ENCODE results near the gene KANTR. TPM values are rescaled to one million over a fixed set of nuclear protein-coding genes. Genes with fewer than 3 reads are reported as not detected.

Gene KANTR
- total RNA-seq, 3 donors from 2014 or later, result 3.4 to 4.1 (median 3.6) TPM

DNA sequence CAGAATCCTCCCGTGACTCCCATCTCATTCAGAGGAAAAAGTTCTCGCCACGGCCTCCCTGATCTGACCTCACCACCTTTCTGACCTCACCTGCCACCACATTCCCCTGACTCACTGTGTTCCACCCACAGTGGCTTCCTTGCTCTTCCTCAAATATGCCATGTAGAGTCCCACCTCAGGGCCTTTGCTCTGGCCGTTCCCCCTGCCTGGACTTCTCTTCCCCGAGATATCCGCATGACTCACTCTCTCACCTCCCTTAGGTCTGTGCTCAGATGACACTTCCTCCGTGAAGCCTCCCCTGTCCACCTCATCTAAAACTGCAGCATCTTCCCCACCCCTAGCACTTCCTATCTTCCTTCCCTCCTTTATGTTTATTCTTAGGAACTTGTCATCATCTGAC is 18.9 kb upstream of the KANTR start:
- Mint-ChIP-seq H3K9me3 (no peaks in the 10 kb centered on the region), H3K27me3 (ENCODE audit: low read depth) (no peaks in the 10 kb centered on the region), H3K4me1 (ENCODE audit: low read depth) (peaks cover 19% of the 10 kb centered on the region), H3K36me3 (ENCODE audit: insufficient read depth) (no peaks in the 10 kb centered on the region), H3K4me3 (no peak overlapping the region)
- DNase-seq (no peak), ATAC-seq (no peak)

DNA sequence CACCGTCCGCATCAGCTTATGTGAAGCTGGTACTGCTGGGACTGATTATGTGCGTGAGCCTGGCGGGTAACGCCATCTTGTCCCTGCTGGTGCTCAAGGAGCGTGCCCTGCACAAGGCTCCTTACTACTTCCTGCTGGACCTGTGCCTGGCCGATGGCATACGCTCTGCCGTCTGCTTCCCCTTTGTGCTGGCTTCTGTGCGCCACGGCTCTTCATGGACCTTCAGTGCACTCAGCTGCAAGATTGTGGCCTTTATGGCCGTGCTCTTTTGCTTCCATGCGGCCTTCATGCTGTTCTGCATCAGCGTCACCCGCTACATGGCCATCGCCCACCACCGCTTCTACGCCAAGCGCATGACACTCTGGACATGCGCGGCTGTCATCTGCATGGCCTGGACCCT is 17.3 kb upstream of the KANTR start:
- ATAC-seq (no peak), DNase-seq (no peak)
- no peaks in the 10 kb centered on the region for H3K36me3 Mint-ChIP-seq (ENCODE audit: insufficient read depth)
- H3K9me3 Mint-ChIP-seq, result no peaks in the 10 kb centered on the region
- H3K4me1 Mint-ChIP-seq (ENCODE audit: low read depth), result peaks cover 26% of the 10 kb centered on the region
- H3K27me3 Mint-ChIP-seq (ENCODE audit: low read depth), result no peaks in the 10 kb centered on the region
- H3K4me3 Mint-ChIP-seq, result no peak overlapping the region

DNA sequence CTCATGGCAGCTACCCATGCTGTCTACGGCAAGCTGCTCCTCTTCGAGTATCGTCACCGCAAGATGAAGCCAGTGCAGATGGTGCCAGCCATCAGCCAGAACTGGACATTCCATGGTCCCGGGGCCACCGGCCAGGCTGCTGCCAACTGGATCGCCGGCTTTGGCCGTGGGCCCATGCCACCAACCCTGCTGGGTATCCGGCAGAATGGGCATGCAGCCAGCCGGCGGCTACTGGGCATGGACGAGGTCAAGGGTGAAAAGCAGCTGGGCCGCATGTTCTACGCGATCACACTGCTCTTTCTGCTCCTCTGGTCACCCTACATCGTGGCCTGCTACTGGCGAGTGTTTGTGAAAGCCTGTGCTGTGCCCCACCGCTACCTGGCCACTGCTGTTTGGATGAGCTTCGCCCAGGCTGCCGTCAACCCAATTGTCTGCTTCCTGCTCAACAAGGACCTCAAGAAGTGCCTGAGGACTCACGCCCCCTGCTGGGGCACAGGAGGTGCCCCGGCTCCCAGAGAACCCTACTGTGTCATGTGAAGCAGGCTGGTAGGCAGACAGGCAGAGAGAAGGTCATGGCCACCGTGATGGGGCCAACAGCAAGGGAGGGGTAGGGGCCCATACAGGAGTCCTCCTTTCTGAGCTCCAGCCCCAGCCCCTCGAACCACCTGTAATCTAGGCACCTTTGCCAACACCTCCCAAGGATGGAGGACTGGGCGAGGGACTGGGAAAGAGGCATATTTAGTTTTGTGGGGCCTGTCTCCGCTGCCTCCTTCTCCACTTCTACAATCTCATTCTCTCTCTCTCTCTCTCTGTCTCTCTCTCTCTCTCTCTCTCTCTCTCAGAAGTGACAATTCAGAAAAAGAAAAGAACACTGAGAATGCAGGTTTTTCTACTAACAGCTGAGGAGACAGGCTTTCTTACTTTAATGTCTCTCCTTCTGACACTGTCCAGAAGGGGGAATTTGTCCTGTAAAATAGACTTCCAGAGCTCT is 16.4 kb upstream of the KANTR start:
- Mint-ChIP-seq H3K4me3 (no peak overlapping the region), H3K27me3 (ENCODE audit: low read depth) (no peaks in the 10 kb centered on the region), H3K4me1 (ENCODE audit: low read depth) (peaks cover 20% of the 10 kb centered on the region), H3K9me3 (no peaks in the 10 kb centered on the region), H3K36me3 (ENCODE audit: insufficient read depth) (no peaks in the 10 kb centered on the region)
- ATAC-seq, result no peak
- no peak for DNase-seq

DNA sequence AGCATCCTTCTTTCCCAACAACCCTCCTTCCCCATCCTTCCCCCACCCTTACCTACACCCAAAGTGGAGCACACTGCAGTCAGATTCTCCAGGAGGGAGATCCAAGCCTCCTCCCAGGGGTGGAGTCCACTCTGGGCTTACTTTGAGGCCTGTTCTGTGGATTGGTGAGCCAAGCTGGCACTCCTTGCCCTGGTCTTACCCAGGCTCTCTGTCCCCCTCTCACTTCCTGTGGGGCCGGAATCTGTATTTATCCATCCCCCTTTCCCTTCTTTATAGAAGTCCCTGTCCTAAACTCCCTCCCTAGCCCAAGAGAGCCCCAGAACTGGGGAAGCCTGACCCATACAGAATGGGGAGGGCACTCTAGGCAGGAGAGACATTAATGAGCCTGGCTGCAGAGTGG is 15.0 kb upstream of the KANTR start:
- H3K36me3 Mint-ChIP-seq (ENCODE audit: insufficient read depth), result peaks cover 7% of the 10 kb centered on the region
- no peaks in the 10 kb centered on the region for H3K27me3 Mint-ChIP-seq (ENCODE audit: low read depth)
- H3K4me3 Mint-ChIP-seq, result no peak overlapping the region
- no peak for ATAC-seq
- H3K4me1 Mint-ChIP-seq (ENCODE audit: low read depth), result peaks cover 25% of the 10 kb centered on the region
- no peak for DNase-seq
- no peaks in the 10 kb centered on the region for H3K9me3 Mint-ChIP-seq

DNA sequence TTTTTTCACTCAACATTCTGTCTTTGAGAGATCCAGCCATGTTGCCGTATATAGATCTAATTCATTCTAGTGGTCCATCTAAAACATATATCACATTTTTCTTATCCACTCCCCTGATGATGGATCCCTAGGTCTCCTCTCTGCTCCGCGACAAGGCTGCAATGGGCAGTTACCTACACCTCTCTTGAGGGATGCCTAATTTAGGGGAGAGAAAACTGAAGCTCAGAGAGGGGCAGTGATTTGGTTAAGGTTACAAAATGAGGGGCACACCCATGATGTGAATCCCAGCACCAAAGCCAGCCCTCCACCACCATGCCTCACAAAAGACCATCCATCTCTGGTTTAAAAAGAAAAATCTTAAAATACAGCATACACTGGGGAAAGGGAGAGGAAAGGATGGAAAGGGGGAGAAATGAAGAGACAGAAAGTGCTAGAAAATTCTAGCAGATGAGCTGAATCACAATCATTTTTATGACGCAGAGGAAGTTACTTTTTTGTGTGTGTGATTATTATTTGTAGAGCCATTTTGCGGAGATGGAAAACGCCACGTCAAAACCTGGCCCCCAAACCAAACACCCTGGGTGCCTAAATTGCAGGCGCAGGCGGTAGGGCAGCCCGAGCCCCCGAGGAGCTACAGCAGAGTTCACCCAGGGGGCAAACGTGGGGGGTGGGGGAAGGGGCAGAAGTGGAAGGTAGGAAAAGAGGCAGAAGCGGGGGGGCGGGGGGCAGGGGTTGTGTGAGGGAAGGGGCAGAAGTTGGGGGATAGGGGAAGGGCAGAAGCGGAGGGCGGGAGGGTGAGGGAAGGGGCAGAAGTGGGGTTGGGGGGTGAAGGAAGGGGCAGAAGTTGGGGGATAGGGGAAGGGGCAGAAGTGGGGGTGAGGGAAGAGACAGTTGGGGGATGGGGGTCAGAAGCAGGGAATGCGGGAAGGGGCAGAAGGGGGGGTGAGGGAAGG is 13.0 kb upstream of the KANTR start:
- no peak for ATAC-seq
- Mint-ChIP-seq H3K4me1 (ENCODE audit: low read depth) (peaks cover 35% of the 10 kb centered on the region), H3K27me3 (ENCODE audit: low read depth) (no peaks in the 10 kb centered on the region), H3K9me3 (no peaks in the 10 kb centered on the region), H3K4me3 (peak overlapping the region; percentile 82), H3K36me3 (ENCODE audit: insufficient read depth) (peaks cover 22% of the 10 kb centered on the region)
- peak; percentile 27 for DNase-seq

DNA sequence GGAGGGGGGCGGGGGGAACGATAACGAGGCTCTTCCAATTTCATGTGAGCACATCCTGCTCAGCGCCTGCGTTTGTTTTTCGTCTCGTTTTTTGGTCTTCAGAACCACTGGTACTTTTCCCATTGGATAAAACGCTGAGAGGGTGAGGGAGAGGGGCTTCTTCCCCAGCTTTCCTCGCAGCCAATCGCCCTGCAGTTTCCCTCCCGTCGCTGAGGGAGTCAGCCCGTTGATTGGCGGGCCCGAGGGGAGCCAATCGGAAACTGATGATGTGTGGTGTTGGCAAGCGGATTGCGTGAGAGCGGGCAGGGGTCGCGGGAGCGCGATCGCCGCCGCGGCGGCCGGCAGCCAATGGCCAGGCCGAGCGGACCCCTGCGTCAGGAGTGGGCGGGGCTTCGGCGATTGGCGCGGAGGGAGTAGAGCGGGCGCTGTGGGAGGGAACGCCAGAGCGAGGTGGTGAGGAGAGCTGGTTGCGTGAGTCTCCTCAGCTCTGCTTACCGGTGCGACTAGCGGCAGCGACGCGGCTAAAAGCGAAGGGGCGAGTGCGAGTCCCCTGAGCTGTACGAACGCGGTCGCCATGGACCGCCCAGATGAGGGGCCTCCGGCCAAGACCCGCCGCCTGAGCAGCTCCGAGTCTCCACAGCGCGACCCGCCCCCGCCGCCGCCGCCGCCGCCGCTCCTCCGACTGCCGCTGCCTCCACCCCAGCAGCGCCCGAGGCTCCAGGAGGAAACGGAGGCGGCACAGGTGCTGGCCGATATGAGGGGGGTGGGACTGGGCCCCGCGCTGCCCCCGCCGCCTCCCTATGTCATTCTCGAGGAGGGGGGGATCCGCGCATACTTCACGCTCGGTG is 11.8 kb upstream of the KANTR start, which contains the start of gene TSPYL2:
Gene TSPYL2, plus strand, starts transcription at position 443 of the 848 bp plus-strand sequence. Its CDS starts 132 bp downstream, at position 575.
- peak within 1 kb of the TSS; percentile 94 for H3K4me3 Mint-ChIP-seq

DNA sequence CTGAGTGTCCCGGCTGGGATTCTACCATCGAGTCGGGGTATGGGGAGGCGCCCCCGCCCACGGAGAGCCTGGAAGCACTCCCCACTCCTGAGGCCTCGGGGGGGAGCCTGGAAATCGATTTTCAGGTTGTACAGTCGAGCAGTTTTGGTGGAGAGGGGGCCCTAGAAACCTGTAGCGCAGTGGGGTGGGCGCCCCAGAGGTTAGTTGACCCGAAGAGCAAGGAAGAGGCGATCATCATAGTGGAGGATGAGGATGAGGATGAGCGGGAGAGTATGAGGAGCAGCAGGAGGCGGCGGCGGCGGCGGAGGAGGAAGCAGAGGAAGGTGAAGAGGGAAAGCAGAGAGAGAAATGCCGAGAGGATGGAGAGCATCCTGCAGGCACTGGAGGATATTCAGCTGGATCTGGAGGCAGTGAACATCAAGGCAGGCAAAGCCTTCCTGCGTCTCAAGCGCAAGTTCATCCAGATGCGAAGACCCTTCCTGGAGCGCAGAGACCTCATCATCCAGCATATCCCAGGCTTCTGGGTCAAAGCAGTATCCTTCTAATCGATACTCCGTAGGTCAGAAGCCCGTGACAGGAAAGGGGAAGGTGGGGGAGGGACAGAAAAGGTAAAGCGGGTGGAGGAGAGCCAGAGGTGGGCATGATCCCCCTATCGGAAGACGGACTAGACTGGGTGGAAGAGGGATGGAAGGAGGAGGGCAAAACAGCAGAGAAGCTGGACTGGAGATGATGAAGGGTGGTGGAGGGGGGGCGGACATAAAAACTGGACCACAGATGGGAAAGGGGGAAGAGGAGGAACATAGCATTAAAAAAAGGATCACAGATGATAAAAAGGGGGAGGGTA is 10.9 kb upstream of the KANTR start:
- DNase-seq, result no peak
- Mint-ChIP-seq H3K36me3 (ENCODE audit: insufficient read depth) (peaks cover 27% of the 10 kb centered on the region), H3K9me3 (no peaks in the 10 kb centered on the region), H3K4me3 (peak overlapping the region; percentile 94), H3K4me1 (ENCODE audit: low read depth) (peaks cover 51% of the 10 kb centered on the region), H3K27me3 (ENCODE audit: low read depth) (no peaks in the 10 kb centered on the region)
- ATAC-seq, result no peak

More for the DNA sequence above, 11.8 kb upstream of the KANTR start, which contains the start of gene TSPYL2:
- H3K36me3 Mint-ChIP-seq (ENCODE audit: insufficient read depth), result peaks cover 27% of the 10 kb centered on the region
- ATAC-seq (peak; percentile 88 to 89), DNase-seq (peak; percentile 92)
- H3K9me3 Mint-ChIP-seq, result no peaks in the 10 kb centered on the region
- H3K27me3 Mint-ChIP-seq (ENCODE audit: low read depth), result no peaks in the 10 kb centered on the region
- H3K4me1 Mint-ChIP-seq (ENCODE audit: low read depth), result peaks cover 43% of the 10 kb centered on the region

DNA sequence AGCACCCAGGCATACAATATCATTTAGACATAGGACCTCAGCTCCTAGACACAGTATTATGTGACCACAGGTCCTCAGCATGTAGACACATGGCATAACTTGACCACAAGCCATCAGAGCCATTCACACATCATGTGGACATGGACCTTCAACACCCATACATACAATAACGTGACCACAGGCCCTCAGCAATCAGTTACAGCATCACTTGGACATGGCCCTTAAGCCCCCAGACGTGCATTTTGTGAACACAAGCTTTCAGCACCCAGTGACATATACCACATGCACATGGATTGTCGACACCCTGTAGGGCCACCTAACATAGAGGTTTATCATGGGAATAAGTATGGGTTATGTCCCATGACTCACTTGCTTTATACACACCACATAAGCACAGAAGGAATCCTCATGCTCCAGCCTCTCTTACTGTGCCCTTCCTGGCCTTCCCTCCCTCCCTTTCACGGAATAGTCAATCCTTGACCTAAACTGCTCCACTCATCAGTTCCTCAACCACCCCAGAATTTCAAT is 9.8 kb upstream of the KANTR start:
- Mint-ChIP-seq H3K4me3 (peak overlapping the region; percentile 94), H3K36me3 (ENCODE audit: insufficient read depth) (peaks cover 32% of the 10 kb centered on the region), H3K4me1 (ENCODE audit: low read depth) (peaks cover 61% of the 10 kb centered on the region), H3K9me3 (no peaks in the 10 kb centered on the region), H3K27me3 (ENCODE audit: low read depth) (no peaks in the 10 kb centered on the region)
- DNase-seq (no peak), ATAC-seq (no peak)

DNA sequence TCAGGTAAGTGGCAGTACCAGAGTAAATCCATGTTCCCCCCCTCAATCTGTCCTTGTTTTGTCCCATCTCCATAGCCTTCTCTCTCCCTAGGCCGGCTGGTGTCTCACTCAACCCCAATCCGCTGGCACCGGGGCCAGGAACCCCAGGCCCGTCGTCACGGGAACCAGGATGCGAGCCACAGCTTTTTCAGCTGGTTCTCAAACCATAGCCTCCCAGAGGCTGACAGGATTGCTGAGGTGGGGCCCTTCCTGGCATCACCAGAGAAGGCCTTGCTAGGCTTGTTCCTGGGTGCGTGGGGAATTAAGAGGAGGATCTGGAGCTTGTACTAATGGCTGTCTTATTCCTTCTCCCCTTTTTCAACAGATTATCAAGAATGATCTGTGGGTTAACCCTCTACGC is 9.1 kb upstream of the KANTR start:
- Mint-ChIP-seq H3K4me1 (ENCODE audit: low read depth) (peaks cover 62% of the 10 kb centered on the region), H3K36me3 (ENCODE audit: insufficient read depth) (peaks cover 32% of the 10 kb centered on the region), H3K9me3 (no peaks in the 10 kb centered on the region), H3K4me3 (no peak overlapping the region), H3K27me3 (ENCODE audit: low read depth) (no peaks in the 10 kb centered on the region)
- DNase-seq, result no peak
- ATAC-seq, result no peak

DNA sequence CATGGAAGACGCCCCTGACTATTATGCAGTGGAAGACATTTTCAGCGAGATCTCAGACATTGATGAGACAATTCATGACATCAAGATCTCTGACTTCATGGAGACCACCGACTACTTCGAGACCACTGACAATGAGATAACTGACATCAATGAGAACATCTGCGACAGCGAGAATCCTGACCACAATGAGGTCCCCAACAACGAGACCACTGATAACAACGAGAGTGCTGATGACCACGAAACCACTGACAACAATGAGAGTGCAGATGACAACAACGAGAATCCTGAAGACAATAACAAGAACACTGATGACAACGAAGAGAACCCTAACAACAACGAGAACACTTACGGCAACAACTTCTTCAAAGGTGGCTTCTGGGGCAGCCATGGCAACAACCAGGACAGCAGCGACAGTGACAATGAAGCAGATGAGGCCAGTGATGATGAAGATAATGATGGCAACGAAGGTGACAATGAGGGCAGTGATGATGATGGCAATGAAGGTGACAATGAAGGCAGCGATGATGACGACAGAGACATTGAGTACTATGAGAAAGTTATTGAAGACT is 8.2 kb upstream of the KANTR start:
- H3K27me3 Mint-ChIP-seq (ENCODE audit: low read depth), result no peaks in the 10 kb centered on the region
- DNase-seq (no peak), ATAC-seq (no peak)
- H3K4me1 Mint-ChIP-seq (ENCODE audit: low read depth), result peaks cover 57% of the 10 kb centered on the region
- peak overlapping the region; percentile 49 for H3K4me3 Mint-ChIP-seq
- H3K36me3 Mint-ChIP-seq (ENCODE audit: insufficient read depth), result peaks cover 32% of the 10 kb centered on the region
- no peaks in the 10 kb centered on the region for H3K9me3 Mint-ChIP-seq

DNA sequence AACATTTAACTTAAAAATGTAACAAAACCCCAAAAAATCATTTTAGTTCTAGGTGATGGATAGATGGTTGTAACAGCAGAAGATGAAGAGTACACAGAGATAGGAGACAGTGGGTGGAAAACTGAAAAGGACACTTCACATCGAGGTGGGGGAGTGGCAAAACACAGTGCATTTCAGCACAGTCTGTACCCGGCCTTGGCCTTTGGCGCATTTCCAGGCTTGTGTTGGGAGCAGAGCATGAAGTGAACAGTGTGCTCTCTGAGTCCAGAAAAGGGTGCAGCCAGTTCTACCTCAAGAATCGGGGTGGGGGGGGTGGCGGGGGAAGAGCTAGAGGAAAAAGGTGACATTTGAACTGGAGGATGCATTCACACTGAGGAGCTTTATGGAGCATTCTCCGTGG is 7.5 kb upstream of the KANTR start:
- Mint-ChIP-seq H3K4me3 (peak overlapping the region; percentile 54), H3K4me1 (ENCODE audit: low read depth) (peaks cover 54% of the 10 kb centered on the region), H3K36me3 (ENCODE audit: insufficient read depth) (peaks cover 32% of the 10 kb centered on the region), H3K27me3 (ENCODE audit: low read depth) (no peaks in the 10 kb centered on the region), H3K9me3 (no peaks in the 10 kb centered on the region)
- ATAC-seq, result no peak
- no peak for DNase-seq

DNA sequence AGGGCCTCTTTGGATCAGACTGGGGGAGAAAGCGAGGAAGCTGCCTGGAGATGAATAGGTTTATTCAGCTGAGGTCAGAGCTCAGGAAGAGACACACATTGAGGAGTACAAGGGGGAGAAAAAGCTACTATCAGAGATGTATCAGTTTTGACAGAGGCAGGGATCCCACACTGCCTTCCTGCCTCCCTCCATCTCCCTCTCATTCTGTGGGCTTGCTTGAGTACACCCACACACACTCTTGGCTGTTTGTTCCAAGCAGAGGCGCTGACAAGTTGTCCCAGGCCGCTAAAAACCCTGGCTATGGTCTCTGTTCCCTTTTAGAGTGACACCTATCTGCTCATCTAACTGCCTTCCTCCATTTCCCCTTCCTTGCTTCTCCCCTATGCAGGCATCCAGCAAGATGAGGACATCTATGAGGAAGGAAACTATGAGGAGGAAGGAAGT is 6.5 kb upstream of the KANTR start:
- ATAC-seq (no peak), DNase-seq (no peak)
- Mint-ChIP-seq H3K36me3 (ENCODE audit: insufficient read depth) (peaks cover 32% of the 10 kb centered on the region), H3K27me3 (ENCODE audit: low read depth) (no peaks in the 10 kb centered on the region), H3K4me3 (no peak overlapping the region), H3K9me3 (no peaks in the 10 kb centered on the region), H3K4me1 (ENCODE audit: low read depth) (peaks cover 52% of the 10 kb centered on the region)
